ENCODE data around the gene COL1A2.

The COL1A2 gene

DNA sequence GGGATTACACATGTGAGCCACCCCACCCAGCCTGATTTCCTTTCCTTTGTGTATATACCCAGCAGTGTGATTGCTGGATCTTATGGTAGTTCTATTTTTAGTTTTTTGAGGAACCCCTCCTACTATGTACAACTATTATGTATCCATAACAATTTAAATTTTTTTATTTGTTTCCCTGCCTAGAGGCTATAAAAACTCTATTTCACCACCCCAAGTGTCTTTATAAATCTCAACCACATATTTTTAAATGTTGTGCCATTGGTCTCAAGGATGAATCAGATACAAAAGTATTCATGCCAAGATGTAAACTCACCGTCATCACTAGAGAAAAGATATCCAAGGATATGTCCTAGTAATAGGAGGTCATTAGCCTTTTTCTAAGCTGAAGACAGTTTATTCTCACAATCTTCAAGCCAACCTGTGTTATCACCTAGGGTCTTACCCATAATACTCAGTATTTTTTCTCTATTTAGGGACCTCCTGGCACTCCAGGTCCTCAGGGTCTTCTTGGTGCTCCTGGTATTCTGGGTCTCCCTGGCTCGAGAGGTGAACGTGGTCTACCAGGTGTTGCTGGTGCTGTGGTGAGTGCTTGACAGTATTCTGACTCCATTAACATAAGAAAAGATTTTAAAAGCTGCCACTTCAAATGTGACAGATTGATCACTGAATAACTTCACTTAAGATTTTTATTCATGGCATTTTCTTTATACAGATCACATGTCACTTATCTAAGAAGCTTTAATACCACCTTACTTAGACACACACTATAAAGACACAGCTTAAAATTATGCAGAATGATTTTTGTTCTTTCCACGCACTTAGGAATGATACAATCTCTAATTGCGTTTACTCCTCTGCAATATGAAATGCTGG, 29.4 kb downstream of the COL1A2 start:
- H3K4me3 ChIP-seq (ENCODE audit: low read depth, low read length): no peak overlapping the region
- no peaks in the 10 kb centered on the region for H3K36me3 ChIP-seq
- H3K27ac ChIP-seq: no peak overlapping the region
- DNase-seq: no peak
- H3K27me3 ChIP-seq (ENCODE audit: insufficient read depth, low read depth, severe bottlenecking): no peaks in the 10 kb centered on the region
- TF ChIP-seq, protein P1, sequence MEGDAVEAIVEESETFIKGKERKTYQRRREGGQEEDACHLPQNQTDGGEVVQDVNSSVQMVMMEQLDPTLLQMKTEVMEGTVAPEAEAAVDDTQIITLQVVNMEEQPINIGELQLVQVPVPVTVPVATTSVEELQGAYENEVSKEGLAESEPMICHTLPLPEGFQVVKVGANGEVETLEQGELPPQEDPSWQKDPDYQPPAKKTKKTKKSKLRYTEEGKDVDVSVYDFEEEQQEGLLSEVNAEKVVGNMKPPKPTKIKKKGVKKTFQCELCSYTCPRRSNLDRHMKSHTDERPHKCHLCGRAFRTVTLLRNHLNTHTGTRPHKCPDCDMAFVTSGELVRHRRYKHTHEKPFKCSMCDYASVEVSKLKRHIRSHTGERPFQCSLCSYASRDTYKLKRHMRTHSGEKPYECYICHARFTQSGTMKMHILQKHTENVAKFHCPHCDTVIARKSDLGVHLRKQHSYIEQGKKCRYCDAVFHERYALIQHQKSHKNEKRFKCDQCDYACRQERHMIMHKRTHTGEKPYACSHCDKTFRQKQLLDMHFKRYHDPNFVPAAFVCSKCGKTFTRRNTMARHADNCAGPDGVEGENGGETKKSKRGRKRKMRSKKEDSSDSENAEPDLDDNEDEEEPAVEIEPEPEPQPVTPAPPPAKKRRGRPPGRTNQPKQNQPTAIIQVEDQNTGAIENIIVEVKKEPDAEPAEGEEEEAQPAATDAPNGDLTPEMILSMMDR (IDR thresholded peaks at IDR 0.05; ENCODE audit: low read depth, low read length): no peak
- no peaks in the 10 kb centered on the region for H3K9me3 ChIP-seq (ENCODE audit: severe bottlenecking)

- Histone ChIP-seq H3K4me3 (ENCODE audit: low read depth, low read length) (no peak overlapping the region), H3K27me3 (ENCODE audit: insufficient read depth, low read depth, severe bottlenecking) (no peaks in the 10 kb centered on the region), H3K36me3 (no peaks in the 10 kb centered on the region), H3K27ac (no peak overlapping the region), H3K9me3 (ENCODE audit: severe bottlenecking) (no peaks in the 10 kb centered on the region)
- TF ChIP-seq, protein P1 (IDR thresholded peaks at IDR 0.05; ENCODE audit: low read depth, low read length): no peak
- no peak for DNase-seq
These were observed 30.9 kb downstream of the COL1A2 start for GRCh38 chr7:94425546-94425945.

- TF ChIP-seq, protein P1 (IDR thresholded peaks at IDR 0.05; ENCODE audit: low read depth, low read length): no peak
- H3K27ac ChIP-seq: no peak overlapping the region
- H3K9me3 ChIP-seq (ENCODE audit: severe bottlenecking): no peaks in the 10 kb centered on the region
- H3K4me3 ChIP-seq (ENCODE audit: low read depth, low read length): no peak overlapping the region
- H3K36me3 ChIP-seq: no peaks in the 10 kb centered on the region
- DNase-seq: no peak
- no peaks in the 10 kb centered on the region for H3K27me3 ChIP-seq (ENCODE audit: insufficient read depth, low read depth, severe bottlenecking)
These were observed 32.5 kb downstream of the COL1A2 start for GRCh38 chr7:94426980-94427875.

- Histone ChIP-seq H3K27ac (no peak overlapping the region), H3K36me3 (no peaks in the 10 kb centered on the region)
These were observed 34.5 kb downstream of the COL1A2 start for GRCh38 chr7:94429153-94429552.

GRCh38 chr7:94431176-94431575, 36.5 kb downstream of the COL1A2 start:
- H3K27me3 ChIP-seq (ENCODE audit: insufficient read depth, low read depth, severe bottlenecking): no peaks in the 10 kb centered on the region
- no peak overlapping the region for H3K4me3 ChIP-seq (ENCODE audit: low read depth, low read length)

More at GRCh38 chr7:94429153-94429552, 34.5 kb downstream of the COL1A2 start:
- TF ChIP-seq, protein P1 (IDR thresholded peaks at IDR 0.05; ENCODE audit: low read depth, low read length): no peak
- H3K4me3 ChIP-seq (ENCODE audit: low read depth, low read length): no peak overlapping the region
- H3K9me3 ChIP-seq (ENCODE audit: severe bottlenecking): no peaks in the 10 kb centered on the region
- H3K27me3 ChIP-seq (ENCODE audit: insufficient read depth, low read depth, severe bottlenecking): no peaks in the 10 kb centered on the region
- no peak for DNase-seq

More at GRCh38 chr7:94431176-94431575, 36.5 kb downstream of the COL1A2 start:
- H3K27ac ChIP-seq: no peak overlapping the region
- H3K36me3 ChIP-seq: no peaks in the 10 kb centered on the region
- H3K9me3 ChIP-seq (ENCODE audit: severe bottlenecking): no peaks in the 10 kb centered on the region
- TF ChIP-seq, protein P1 (IDR thresholded peaks at IDR 0.05; ENCODE audit: low read depth, low read length): no peak
- no peak for DNase-seq

Measured in WERI-Rb-1 (cell line).